WERI-Rb-1 (cell line): ENCODE results near the gene GNG7.

Experiments used
- DNase-seq: peaks from one replicate; pipeline ENCODE4 v3.0.0-alpha.2; 2020
- H3K27ac ChIP-seq: fragments of 250-450 bp; sonication (Bioruptor Pico); 2 replicates; pipeline ENCODE4 v1.5.1; 2020; ENCODE audit warnings: mild to moderate bottlenecking, moderate library complexity
- H3K27me3 ChIP-seq: fragments of 250-450 bp; sonication (Bioruptor Pico); 2 replicates; pipeline ENCODE4 v1.5.1; 2021; ENCODE audit warnings: mild to moderate bottlenecking, low read depth, moderate library complexity; ENCODE audit not compliant: insufficient read depth, severe bottlenecking
- H3K36me3 ChIP-seq: fragments of 250-450 bp; sonication (Bioruptor Pico); 2 replicates; pipeline ENCODE4 v1.5.1; 2020; ENCODE audit warnings: mild to moderate bottlenecking, moderate library complexity
- H3K4me3 ChIP-seq: 2 replicates; pipeline ENCODE4 v1.5.1; 2011; ENCODE audit warnings: low read depth, mild to moderate bottlenecking, control low read depth, low read length
- H3K9me3 ChIP-seq: fragments of 250-450 bp; sonication (Bioruptor Pico); 2 replicates; pipeline ENCODE4 v1.5.1; 2021; ENCODE audit warnings: mild to moderate bottlenecking, moderate library complexity; ENCODE audit not compliant: severe bottlenecking
- TF ChIP-seq, protein P1 (sequence below): IDR thresholded peaks from 2 replicates; pipeline ENCODE4 v1.5.1; 2011; ENCODE audit warnings: low read depth, mild to moderate bottlenecking, control low read depth, inconsistent platforms, low read length

The GNG7 gene

DNA sequence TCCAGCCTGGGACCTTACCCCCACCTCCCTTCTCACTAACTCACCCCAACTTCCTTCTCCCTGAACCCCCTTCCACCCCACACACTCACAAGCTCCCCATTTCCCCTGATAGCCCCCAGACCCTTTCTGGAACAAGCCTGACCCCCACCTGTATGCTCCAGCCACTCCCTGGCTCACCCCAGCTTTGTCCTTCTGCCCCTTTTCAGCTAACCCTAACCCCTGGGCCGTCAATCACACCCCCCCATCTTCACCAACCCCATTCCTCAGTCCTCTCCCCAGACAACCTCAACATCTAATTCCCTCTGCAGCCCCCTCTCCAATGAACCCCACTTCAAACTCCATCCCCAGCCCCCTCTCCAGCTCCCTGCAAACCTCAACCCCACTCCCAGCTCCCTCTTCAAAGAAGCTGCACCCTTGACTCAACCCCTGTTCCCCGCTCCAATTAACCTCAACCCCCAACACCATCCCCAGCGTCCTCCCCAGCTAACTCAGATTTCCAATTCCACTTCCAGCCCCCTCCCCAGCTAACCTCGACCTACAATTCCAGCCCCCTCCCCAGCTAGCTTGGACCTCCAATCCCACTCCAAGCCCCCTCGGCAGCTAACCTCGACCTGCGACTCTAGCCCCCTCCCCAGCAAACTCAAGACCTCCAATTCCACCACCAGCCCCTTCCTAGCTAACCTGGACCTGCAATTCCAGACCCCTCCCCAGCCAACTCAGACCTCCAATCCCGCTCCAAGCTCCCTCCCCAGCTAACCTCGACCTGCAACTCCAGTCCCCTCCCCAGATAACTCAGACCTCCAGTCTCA lies 929 bp downstream of the GNG7 start:
- Histone ChIP-seq H3K36me3 (no peaks in the 10 kb centered on the region), H3K9me3 (no peaks in the 10 kb centered on the region), H3K4me3 (no peak overlapping the region), H3K27ac (no peak overlapping the region), H3K27me3 (peaks cover 12% of the 10 kb centered on the region)
- TF ChIP-seq, protein P1, sequence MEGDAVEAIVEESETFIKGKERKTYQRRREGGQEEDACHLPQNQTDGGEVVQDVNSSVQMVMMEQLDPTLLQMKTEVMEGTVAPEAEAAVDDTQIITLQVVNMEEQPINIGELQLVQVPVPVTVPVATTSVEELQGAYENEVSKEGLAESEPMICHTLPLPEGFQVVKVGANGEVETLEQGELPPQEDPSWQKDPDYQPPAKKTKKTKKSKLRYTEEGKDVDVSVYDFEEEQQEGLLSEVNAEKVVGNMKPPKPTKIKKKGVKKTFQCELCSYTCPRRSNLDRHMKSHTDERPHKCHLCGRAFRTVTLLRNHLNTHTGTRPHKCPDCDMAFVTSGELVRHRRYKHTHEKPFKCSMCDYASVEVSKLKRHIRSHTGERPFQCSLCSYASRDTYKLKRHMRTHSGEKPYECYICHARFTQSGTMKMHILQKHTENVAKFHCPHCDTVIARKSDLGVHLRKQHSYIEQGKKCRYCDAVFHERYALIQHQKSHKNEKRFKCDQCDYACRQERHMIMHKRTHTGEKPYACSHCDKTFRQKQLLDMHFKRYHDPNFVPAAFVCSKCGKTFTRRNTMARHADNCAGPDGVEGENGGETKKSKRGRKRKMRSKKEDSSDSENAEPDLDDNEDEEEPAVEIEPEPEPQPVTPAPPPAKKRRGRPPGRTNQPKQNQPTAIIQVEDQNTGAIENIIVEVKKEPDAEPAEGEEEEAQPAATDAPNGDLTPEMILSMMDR, result no peak
- no peak for DNase-seq

DNA sequence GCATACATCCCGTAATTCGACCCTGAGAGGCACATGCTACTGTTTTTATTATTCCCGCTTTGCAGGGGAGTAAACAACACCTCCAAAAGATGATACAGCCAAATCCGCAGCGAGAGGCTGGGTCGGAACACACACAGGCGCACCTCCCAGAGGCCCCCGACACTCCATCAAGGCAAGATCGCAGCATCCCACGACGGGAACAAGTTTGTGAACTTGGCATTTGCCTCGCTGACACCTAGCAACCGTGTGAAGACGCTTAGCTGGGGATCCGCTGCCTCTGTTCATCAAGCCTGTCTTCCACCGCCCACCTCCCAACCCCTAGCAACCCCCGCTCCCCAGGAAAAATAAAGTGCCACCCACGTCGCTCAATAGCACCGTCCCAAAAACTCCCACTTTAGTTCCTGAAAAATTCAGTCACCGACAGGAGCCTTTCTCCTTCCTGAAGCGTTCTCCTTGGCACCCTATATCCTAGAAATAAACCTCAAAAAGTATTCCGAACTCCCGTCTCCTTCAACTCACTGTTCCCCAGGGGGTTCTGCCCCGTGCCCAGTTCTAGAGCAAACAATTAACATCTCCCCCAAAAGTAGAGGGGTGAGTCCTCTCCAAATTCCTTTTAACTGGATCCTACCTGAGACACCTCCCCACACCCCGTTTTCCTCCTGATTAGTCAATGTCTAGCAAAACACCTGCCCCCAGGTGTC lies 1.7 kb downstream of the GNG7 start:
- DNase-seq, result no peak
- TF ChIP-seq, protein P1, result no peak

DNA sequence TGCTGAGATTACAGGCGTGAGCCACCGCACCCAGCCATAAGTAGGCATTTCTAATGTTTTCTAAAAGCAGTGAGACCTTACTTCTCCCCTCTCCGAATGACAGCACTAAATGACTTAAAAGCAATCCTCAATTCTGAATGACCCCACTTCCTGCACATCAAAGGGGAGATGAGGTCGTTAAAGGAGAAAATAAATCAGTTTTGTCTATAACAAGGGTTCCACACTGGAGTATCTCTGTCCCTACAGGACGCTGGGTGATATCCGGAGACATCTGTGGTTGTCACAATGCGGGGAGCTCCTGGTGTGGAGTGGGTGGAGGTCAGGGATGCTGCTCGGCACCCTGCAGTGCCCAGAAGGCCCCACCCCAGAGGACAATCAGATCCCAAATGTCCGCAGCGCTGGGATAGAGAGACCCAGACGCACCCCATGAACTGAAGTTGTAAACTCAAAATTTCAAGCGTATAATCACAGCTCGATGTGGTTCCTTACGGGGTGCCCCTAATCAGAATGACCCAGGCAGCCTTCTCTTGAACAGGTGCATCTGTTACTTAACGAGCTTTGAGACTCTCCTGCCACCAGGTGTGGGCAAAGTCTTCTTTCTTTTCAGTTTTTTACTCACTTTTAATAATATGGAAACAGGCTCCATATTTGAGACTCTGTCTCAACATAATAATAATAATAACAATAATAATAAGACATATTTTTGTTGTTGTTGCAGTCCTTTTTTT lies 2.9 kb downstream of the GNG7 start:
- Histone ChIP-seq H3K27me3 (peaks cover 12% of the 10 kb centered on the region), H3K27ac (no peak overlapping the region), H3K9me3 (no peaks in the 10 kb centered on the region), H3K4me3 (no peak overlapping the region), H3K36me3 (no peaks in the 10 kb centered on the region)
- TF ChIP-seq, protein P1, result no peak
- DNase-seq, result no peak

More for the DNA sequence above, 1.7 kb downstream of the GNG7 start:
- Histone ChIP-seq H3K27me3 (peaks cover 12% of the 10 kb centered on the region), H3K9me3 (no peaks in the 10 kb centered on the region), H3K36me3 (no peaks in the 10 kb centered on the region), H3K27ac (no peak overlapping the region), H3K4me3 (no peak overlapping the region)

DNA sequence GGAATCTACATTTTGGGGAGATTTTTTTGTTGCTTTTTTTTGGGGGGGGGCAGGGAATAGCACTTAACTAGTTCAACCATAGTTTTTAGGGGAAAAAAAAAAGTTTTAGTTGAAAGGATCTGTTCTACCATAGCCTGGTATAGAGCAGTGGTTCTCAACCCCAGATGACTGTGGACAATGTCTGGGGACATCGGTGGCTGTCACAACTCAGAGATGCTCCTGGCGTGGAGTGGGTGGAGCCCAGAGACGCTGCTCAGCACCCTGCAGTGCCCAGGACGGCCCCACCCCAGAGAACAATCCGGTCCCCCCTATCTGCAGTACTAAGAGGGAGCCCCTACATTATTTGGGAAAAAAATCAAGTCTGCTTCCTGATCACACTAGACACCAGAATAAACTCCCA lies 8.3 kb downstream of the GNG7 start:
- Histone ChIP-seq H3K36me3 (no peaks in the 10 kb centered on the region), H3K9me3 (no peaks in the 10 kb centered on the region), H3K27ac (no peak overlapping the region), H3K27me3 (no peaks in the 10 kb centered on the region), H3K4me3 (no peak overlapping the region)
- no peak for DNase-seq
- TF ChIP-seq, protein P1, result no peak

DNA sequence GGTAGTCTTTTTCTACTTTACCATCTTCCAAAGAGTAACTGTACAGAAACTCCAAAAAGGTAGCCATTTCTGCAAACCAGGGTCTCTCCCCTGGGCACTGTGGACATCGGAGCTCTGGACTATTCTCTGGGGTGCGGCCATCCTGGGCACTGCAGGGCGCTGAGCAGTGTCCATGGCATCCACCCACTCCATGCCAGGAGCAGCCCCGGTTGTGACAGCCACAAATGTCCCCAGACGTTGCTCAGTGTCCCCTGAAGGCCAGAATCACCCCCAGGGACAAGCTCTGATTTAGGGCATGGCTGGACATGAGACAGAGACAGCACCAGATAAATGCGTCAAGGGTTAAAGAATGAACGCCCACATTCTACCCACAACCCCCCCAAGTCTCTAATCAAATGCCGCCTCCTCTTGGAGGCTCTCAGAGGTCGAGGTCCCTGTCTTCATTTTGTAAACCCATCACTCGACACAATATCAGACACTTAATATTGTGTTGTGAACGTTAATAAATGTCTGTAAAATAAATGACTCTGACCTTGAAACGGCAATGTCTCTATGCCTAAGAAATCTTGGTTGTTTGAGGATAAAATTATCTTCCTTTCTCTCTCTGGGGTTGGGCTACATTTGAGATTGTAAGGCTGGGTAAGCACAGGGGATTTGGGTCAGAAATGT lies 8.9 kb downstream of the GNG7 start:
- TF ChIP-seq, protein P1, result no peak
- Histone ChIP-seq H3K4me3 (no peak overlapping the region), H3K9me3 (no peaks in the 10 kb centered on the region), H3K36me3 (no peaks in the 10 kb centered on the region), H3K27me3 (no peaks in the 10 kb centered on the region), H3K27ac (no peak overlapping the region)
- DNase-seq, result no peak
